ENCODE results near the gene PRPF40B.
"Not testable (repeated sequence)": the region's sequence is repeated elsewhere in the genome, so short reads cannot be mapped to it uniquely, and the experiment has no call there.

Gene PRPF40B

GRCh38 chr12:49610785-49611184, 12.6 kb upstream of the PRPF40B start:
- not testable (repeated sequence) for H3K79me1 ChIP-seq (ENCODE audit: low read depth, low read length); H3K4me1 ChIP-seq (ENCODE audit: control insufficient read depth in 2 of 2, insufficient read depth in 1 of 2, low read depth in 1 of 2, low read length in 2 of 2); H2BK15ac ChIP-seq (ENCODE audit: low read length); H3K14ac ChIP-seq (ENCODE audit: low read length); H3K27ac ChIP-seq (replicated peaks; ENCODE audit: low read length); H3K27me3 ChIP-seq (ENCODE audit: control insufficient read depth in 3 of 3, insufficient read depth in 3 of 3, low read depth in 1 of 3, low read length in 3 of 3); H3K4me2 ChIP-seq (ENCODE audit: insufficient read depth, low read length, poor library complexity, severe bottlenecking); H2AFZ ChIP-seq (ENCODE audit: low read length); H3K18ac ChIP-seq (ENCODE audit: low read length); H2AK5ac ChIP-seq (ENCODE audit: low read depth, low read length); H4K91ac ChIP-seq (ENCODE audit: low read depth, low read length, poor library complexity); H3K9ac ChIP-seq (ENCODE audit: low read depth, low read length, poor library complexity); H2BK5ac ChIP-seq (ENCODE audit: low read length); H3K23ac ChIP-seq (ENCODE audit: low read depth, low read length, poor library complexity); H2BK120ac ChIP-seq (ENCODE audit: low read depth, low read length); H2BK12ac ChIP-seq (ENCODE audit: low read length); DNase-seq (ENCODE audit: low spot score); H4K8ac ChIP-seq (ENCODE audit: low read depth, low read length); H3K4ac ChIP-seq (ENCODE audit: low read length); H3K4me3 ChIP-seq (ENCODE audit: low read length in 2 of 2); H3K36me3 ChIP-seq (replicated peaks in 1 of 2; ENCODE audit: control insufficient read depth in 2 of 2, insufficient read depth in 2 of 2, low read length in 2 of 2)
- peaks cover 0 to 13% of the 10 kb centered on the region in 2 donors for H3K9me3 ChIP-seq (replicated peaks in 1 of 2; ENCODE audit: control insufficient read depth in 2 of 2, insufficient read depth in 1 of 2, low read depth in 1 of 2, low read length in 2 of 2)
- no CpG with 5 or more reads among the region's 4 CpGs for WGBS, 2 donors (ENCODE audit: extremely low coverage in 2 of 2, insufficient read length in 2 of 2, insufficient replicate concordance in 1 of 2)

- Histone ChIP-seq H4K91ac (ENCODE audit: low read depth, low read length, poor library complexity) (no peak overlapping the region), H3K79me1 (ENCODE audit: low read depth, low read length) (no peaks in the 10 kb centered on the region), H2BK15ac (ENCODE audit: low read length) (no peak overlapping the region), H2BK5ac (ENCODE audit: low read length) (no peak overlapping the region), H3K23ac (ENCODE audit: low read depth, low read length, poor library complexity) (no peak overlapping the region), H2BK12ac (ENCODE audit: low read length) (no peak overlapping the region), H3K18ac (ENCODE audit: low read length) (no peak overlapping the region), H3K4me2 (ENCODE audit: insufficient read depth, low read length, poor library complexity, severe bottlenecking) (no peak overlapping the region), H3K4me1 (ENCODE audit: control insufficient read depth in 2 of 2, insufficient read depth in 1 of 2, low read depth in 1 of 2, low read length in 2 of 2) (peaks cover 0 to 2% of the 10 kb centered on the region in 2 donors), H3K4ac (ENCODE audit: low read length) (no peak overlapping the region), H3K4me3 (ENCODE audit: low read length in 2 of 2) (no peak overlapping the region), H3K36me3 (replicated peaks in 1 of 2; ENCODE audit: control insufficient read depth in 2 of 2, insufficient read depth in 2 of 2, low read length in 2 of 2) (no peaks in the 10 kb centered on the region), H3K14ac (ENCODE audit: low read length) (no peak overlapping the region), H2BK120ac (ENCODE audit: low read depth, low read length) (no peak overlapping the region), H2AFZ (ENCODE audit: low read length) (no peak overlapping the region), H4K8ac (ENCODE audit: low read depth, low read length) (no peak overlapping the region), H3K27ac (replicated peaks; ENCODE audit: low read length) (no peak overlapping the region), H3K9ac (ENCODE audit: low read depth, low read length, poor library complexity) (no peak overlapping the region), H2AK5ac (ENCODE audit: low read depth, low read length) (no peak overlapping the region), H3K9me3 (replicated peaks in 1 of 2; ENCODE audit: control insufficient read depth in 2 of 2, insufficient read depth in 1 of 2, low read depth in 1 of 2, low read length in 2 of 2) (peaks cover 0 to 13% of the 10 kb centered on the region in 2 donors), H3K27me3 (ENCODE audit: control insufficient read depth in 3 of 3, insufficient read depth in 3 of 3, low read depth in 1 of 3, low read length in 3 of 3) (no peaks in the 10 kb centered on the region)
- no peak for DNase-seq (ENCODE audit: low spot score)
These were observed 11.2 kb upstream of the PRPF40B start for GRCh38 chr12:49612210-49612609.

GRCh38 chr12:49615725-49616124, 7.6 kb upstream of the PRPF40B start:
- H4K91ac ChIP-seq (ENCODE audit: low read depth, low read length, poor library complexity): no peak overlapping the region
- H3K27me3 ChIP-seq (ENCODE audit: control insufficient read depth in 3 of 3, insufficient read depth in 3 of 3, low read depth in 1 of 3, low read length in 3 of 3): no peaks in the 10 kb centered on the region
- no peaks in the 10 kb centered on the region for H3K36me3 ChIP-seq (replicated peaks in 1 of 2; ENCODE audit: control insufficient read depth in 2 of 2, insufficient read depth in 2 of 2, low read length in 2 of 2)
- H3K23ac ChIP-seq (ENCODE audit: low read depth, low read length, poor library complexity): no peak overlapping the region
- H3K79me1 ChIP-seq (ENCODE audit: low read depth, low read length): no peaks in the 10 kb centered on the region
- H3K9ac ChIP-seq (ENCODE audit: low read depth, low read length, poor library complexity): no peak overlapping the region
- no peak overlapping the region for H3K4me3 ChIP-seq (ENCODE audit: low read length in 2 of 2)
- no peak overlapping the region for H2AFZ ChIP-seq (ENCODE audit: low read length)
- no peak overlapping the region for H2BK12ac ChIP-seq (ENCODE audit: low read length)
- H2BK15ac ChIP-seq (ENCODE audit: low read length): no peak overlapping the region
- H3K9me3 ChIP-seq (replicated peaks in 1 of 2; ENCODE audit: control insufficient read depth in 2 of 2, insufficient read depth in 1 of 2, low read depth in 1 of 2, low read length in 2 of 2): peaks cover 0 to 3% of the 10 kb centered on the region in 2 donors
- no peak overlapping the region for H3K4ac ChIP-seq (ENCODE audit: low read length)
- WGBS, 2 donors (ENCODE audit: extremely low coverage in 2 of 2, insufficient read length in 2 of 2, insufficient replicate concordance in 1 of 2): no CpG with 5 or more reads among the region's 7 CpGs
- no peak for DNase-seq (ENCODE audit: low spot score)
- no peak overlapping the region for H2AK5ac ChIP-seq (ENCODE audit: low read depth, low read length)
- H4K8ac ChIP-seq (ENCODE audit: low read depth, low read length): no peak overlapping the region
- H3K4me1 ChIP-seq (ENCODE audit: control insufficient read depth in 2 of 2, insufficient read depth in 1 of 2, low read depth in 1 of 2, low read length in 2 of 2): no peaks in the 10 kb centered on the region
- no peak overlapping the region for H2BK5ac ChIP-seq (ENCODE audit: low read length)
- H3K4me2 ChIP-seq (ENCODE audit: insufficient read depth, low read length, poor library complexity, severe bottlenecking): no peak overlapping the region
- no peak overlapping the region for H2BK120ac ChIP-seq (ENCODE audit: low read depth, low read length)
- no peak overlapping the region for H3K18ac ChIP-seq (ENCODE audit: low read length)
- H3K14ac ChIP-seq (ENCODE audit: low read length): no peak overlapping the region
- no peak overlapping the region for H3K27ac ChIP-seq (replicated peaks; ENCODE audit: low read length)

GRCh38 chr12:49616533-49617219, 6.7 kb upstream of the PRPF40B start:
- DNase-seq (ENCODE audit: low spot score): no peak

More at GRCh38 chr12:49616533-49617219, 6.7 kb upstream of the PRPF40B start:
- Histone ChIP-seq H4K91ac (ENCODE audit: low read depth, low read length, poor library complexity) (no peak overlapping the region), H3K4me2 (ENCODE audit: insufficient read depth, low read length, poor library complexity, severe bottlenecking) (no peak overlapping the region), H3K9ac (ENCODE audit: low read depth, low read length, poor library complexity) (no peak overlapping the region), H3K4me1 (ENCODE audit: control insufficient read depth in 2 of 2, insufficient read depth in 1 of 2, low read depth in 1 of 2, low read length in 2 of 2) (peaks cover 1 to 2% of the 10 kb centered on the region in 2 donors), H3K27ac (replicated peaks; ENCODE audit: low read length) (no peak overlapping the region), H3K9me3 (replicated peaks in 1 of 2; ENCODE audit: control insufficient read depth in 2 of 2, insufficient read depth in 1 of 2, low read depth in 1 of 2, low read length in 2 of 2) (peaks cover 0 to 3% of the 10 kb centered on the region in 2 donors), H3K79me1 (ENCODE audit: low read depth, low read length) (no peaks in the 10 kb centered on the region), H2BK5ac (ENCODE audit: low read length) (no peak overlapping the region), H3K27me3 (ENCODE audit: control insufficient read depth in 3 of 3, insufficient read depth in 3 of 3, low read depth in 1 of 3, low read length in 3 of 3) (no peaks in the 10 kb centered on the region), H3K18ac (ENCODE audit: low read length) (no peak overlapping the region), H3K36me3 (replicated peaks in 1 of 2; ENCODE audit: control insufficient read depth in 2 of 2, insufficient read depth in 2 of 2, low read length in 2 of 2) (no peaks in the 10 kb centered on the region), H2AFZ (ENCODE audit: low read length) (no peak overlapping the region), H3K4ac (ENCODE audit: low read length) (no peak overlapping the region), H3K4me3 (ENCODE audit: low read length in 2 of 2) (no peak overlapping the region), H4K8ac (ENCODE audit: low read depth, low read length) (no peak overlapping the region), H2BK12ac (ENCODE audit: low read length) (no peak overlapping the region), H2BK15ac (ENCODE audit: low read length) (no peak overlapping the region), H3K23ac (ENCODE audit: low read depth, low read length, poor library complexity) (no peak overlapping the region), H3K14ac (ENCODE audit: low read length) (no peak overlapping the region), H2AK5ac (ENCODE audit: low read depth, low read length) (no peak overlapping the region), H2BK120ac (ENCODE audit: low read depth, low read length) (no peak overlapping the region)
- no CpG with 5 or more reads among the region's 5 CpGs for WGBS, 2 donors (ENCODE audit: extremely low coverage in 2 of 2, insufficient read length in 2 of 2, insufficient replicate concordance in 1 of 2)

All from neuronal stem cell (in vitro differentiated cells).